ENCODE data around the gene FAM180A. TPM values are rescaled to one million over a fixed set of nuclear protein-coding genes. Genes with fewer than 3 reads are reported as not detected.
"Not testable (repeated sequence)": the region's sequence is repeated elsewhere in the genome, so short reads cannot be mapped to it uniquely, and the experiment has no call there.

The FAM180A gene
- total and polyA plus RNA-seq, 2 donors (not counting 1 experiment from before 2014, with no cell fraction given) = not detected

GRCh38 chr7:135782377-135782776 lies 33.8 kb upstream of the FAM180A start:
- Histone ChIP-seq H3K4me1 (ENCODE audit: control insufficient read depth in 2 of 2, insufficient read depth in 2 of 2, low read length in 2 of 2) (no peaks in the 10 kb centered on the region), H3K9me3 (ENCODE audit: control extremely low read depth in 1 of 3, control insufficient read depth in 2 of 3, insufficient read depth in 1 of 3, low read length in 2 of 3) (no peaks in the 10 kb centered on the region), H2AFZ (ENCODE audit: insufficient read depth, low read depth, low read length, poor library complexity, severe bottlenecking) (no peak overlapping the region), H4K20me1 (ENCODE audit: control insufficient read depth, insufficient read depth, low read length, poor library complexity, severe bottlenecking) (no peaks in the 10 kb centered on the region), H3K36me3 (replicated peaks in 1 of 2; ENCODE audit: control extremely low read depth in 1 of 2, control insufficient read depth in 1 of 2, extremely low read depth in 1 of 2, insufficient read depth in 2 of 2, low read length in 1 of 2) (no peaks in the 10 kb centered on the region), H3K79me2 (ENCODE audit: control insufficient read depth, insufficient read depth, low read length) (no peaks in the 10 kb centered on the region), H3K27me3 (replicated peaks in 1 of 4; ENCODE audit: control extremely low read depth in 1 of 4, control insufficient read depth in 3 of 4, insufficient read depth in 4 of 4, low read length in 3 of 4) (peaks cover 0 to 10% (median 0%) of the 10 kb centered on the region in 4 experiments), H3K4me3 (ENCODE audit: control extremely low read depth in 1 of 5, extremely low read depth in 1 of 5, insufficient read depth in 1 of 5, low read depth in 2 of 5, low read length in 4 of 5) (no peak overlapping the region), H3K27ac (ENCODE audit: low read length in 2 of 2) (no peak overlapping the region), H3K4me2 (replicated peaks; ENCODE audit: low read depth, low read length, poor library complexity, severe bottlenecking) (no peak overlapping the region), H3K9ac (ENCODE audit: low read length) (no peak overlapping the region)
- intact Hi-C loops (cut with micrococcal nuclease) = no loop called here
- no peak overlapping the region for H3K27ac Mint-ChIP-seq
- peaks cover 2% of the 10 kb centered on the region for H3K9me3 Mint-ChIP-seq (ENCODE audit: insufficient read depth)
- ATAC-seq (ENCODE audit: low read depth) = no peak
- CTCF ChIA-PET = interaction anchor here (1.9 kb wide), 1 partner anchor 16 kb away, joined by 4 read pairs; no protein-coding TSS in a partner anchor
- H3K4me3 Mint-ChIP-seq = no peak overlapping the region
- no peaks in the 10 kb centered on the region for H3K4me1 Mint-ChIP-seq
- no peak for DNase-seq
- TF ChIP-seq EZH2 (IDR thresholded peaks at IDR 0.05; ENCODE audit: borderline replicate concordance, insufficient read depth, low read depth, low read length, poor library complexity, severe bottlenecking) (no peak), CTCF (IDR thresholded peaks at IDR 0.05) (no peak)
- POLR2A ChIA-PET = no interaction called here
- 98% methylated on average over 7 of the region's 9 CpGs for WGBS (ENCODE audit: insufficient coverage)
- H3K27me3 Mint-ChIP-seq = peaks cover 33% of the 10 kb centered on the region

GRCh38 chr7:135777626-135778398 lies 29.2 kb upstream of the FAM180A start:
- Mint-ChIP-seq H3K27ac (no peak overlapping the region), H3K4me3 (no peak overlapping the region), H3K9me3 (ENCODE audit: insufficient read depth) (peaks cover 2% of the 10 kb centered on the region), H3K27me3 (peaks cover 10% of the 10 kb centered on the region), H3K4me1 (no peaks in the 10 kb centered on the region)
- H3K4me1 ChIP-seq (ENCODE audit: control insufficient read depth in 2 of 2, insufficient read depth in 2 of 2, low read length in 2 of 2) = no peaks in the 10 kb centered on the region
- no peaks in the 10 kb centered on the region for H3K79me2 ChIP-seq (ENCODE audit: control insufficient read depth, insufficient read depth, low read length)
- H4K20me1 ChIP-seq (ENCODE audit: control insufficient read depth, insufficient read depth, low read length, poor library complexity, severe bottlenecking) = no peaks in the 10 kb centered on the region
- DNase-seq (no peak), ATAC-seq (ENCODE audit: low read depth) (no peak)
- H3K9me3 ChIP-seq (ENCODE audit: control extremely low read depth in 1 of 3, control insufficient read depth in 2 of 3, insufficient read depth in 1 of 3, low read length in 2 of 3) = no peaks in the 10 kb centered on the region
- ChIA-PET POLR2A (no interaction called here), CTCF (interaction anchor here (0.5 kb wide), 1 partner anchor 232 kb away, joined by 3 read pairs; no protein-coding TSS in a partner anchor)
- H3K27ac ChIP-seq (ENCODE audit: low read length in 2 of 2) = no peak overlapping the region
- H3K4me3 ChIP-seq (ENCODE audit: control extremely low read depth in 1 of 5, extremely low read depth in 1 of 5, insufficient read depth in 1 of 5, low read depth in 2 of 5, low read length in 4 of 5) = no peak overlapping the region
- peaks cover 0 to 3% (median 0%) of the 10 kb centered on the region in 4 experiments for H3K27me3 ChIP-seq (replicated peaks in 1 of 4; ENCODE audit: control extremely low read depth in 1 of 4, control insufficient read depth in 3 of 4, insufficient read depth in 4 of 4, low read length in 3 of 4)
- H3K4me2 ChIP-seq (replicated peaks; ENCODE audit: low read depth, low read length, poor library complexity, severe bottlenecking) = no peak overlapping the region
- H3K9ac ChIP-seq (ENCODE audit: low read length) = no peak overlapping the region
- intact Hi-C loops (cut with micrococcal nuclease) = no loop called here
- no peak overlapping the region for H2AFZ ChIP-seq (ENCODE audit: insufficient read depth, low read depth, low read length, poor library complexity, severe bottlenecking)
- H3K36me3 ChIP-seq (replicated peaks in 1 of 2; ENCODE audit: control extremely low read depth in 1 of 2, control insufficient read depth in 1 of 2, extremely low read depth in 1 of 2, insufficient read depth in 2 of 2, low read length in 1 of 2) = no peaks in the 10 kb centered on the region
- TF ChIP-seq EZH2 (IDR thresholded peaks at IDR 0.05; ENCODE audit: borderline replicate concordance, insufficient read depth, low read depth, low read length, poor library complexity, severe bottlenecking) (no peak), CTCF (IDR thresholded peaks at IDR 0.05) (no peak)
- WGBS (ENCODE audit: insufficient coverage) = 100% methylated on average over 1 of the region's 3 CpGs

DNA sequence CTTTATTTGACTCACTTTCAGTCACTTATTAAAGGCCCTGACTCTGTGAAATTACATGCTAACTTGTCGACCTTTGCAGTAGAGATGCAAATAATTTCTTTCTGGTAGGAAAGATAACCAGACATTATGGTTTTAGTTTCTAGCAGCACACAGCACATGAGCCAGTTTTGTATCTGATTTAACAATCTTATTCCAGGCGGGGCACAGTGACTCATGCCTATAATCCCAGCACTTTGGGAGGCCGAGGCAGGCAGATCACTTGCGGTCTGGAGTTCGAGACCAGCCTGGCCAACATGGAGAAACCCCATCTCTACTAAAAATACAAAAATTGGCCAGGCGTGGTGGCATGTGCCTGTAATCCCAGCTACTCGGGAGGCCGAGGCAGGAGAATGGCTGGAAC lies 27.3 kb upstream of the FAM180A start:
- H3K4me3 Mint-ChIP-seq; H3K27me3 ChIP-seq (replicated peaks in 1 of 4; ENCODE audit: control extremely low read depth in 1 of 4, control insufficient read depth in 3 of 4, insufficient read depth in 4 of 4, low read length in 3 of 4); POLR2A ChIA-PET; CTCF ChIA-PET; intact Hi-C loops (cut with micrococcal nuclease); H3K9ac ChIP-seq (ENCODE audit: low read length); H3K4me3 ChIP-seq (ENCODE audit: control extremely low read depth in 1 of 5, extremely low read depth in 1 of 5, insufficient read depth in 1 of 5, low read depth in 2 of 5, low read length in 4 of 5); H3K4me1 Mint-ChIP-seq; H3K27ac Mint-ChIP-seq; ATAC-seq (ENCODE audit: low read depth); H4K20me1 ChIP-seq (ENCODE audit: control insufficient read depth, insufficient read depth, low read length, poor library complexity, severe bottlenecking); H3K27ac ChIP-seq (ENCODE audit: low read length in 2 of 2); H3K9me3 Mint-ChIP-seq (ENCODE audit: insufficient read depth); H3K4me2 ChIP-seq (replicated peaks; ENCODE audit: low read depth, low read length, poor library complexity, severe bottlenecking); H2AFZ ChIP-seq (ENCODE audit: insufficient read depth, low read depth, low read length, poor library complexity, severe bottlenecking); H3K9me3 ChIP-seq (ENCODE audit: control extremely low read depth in 1 of 3, control insufficient read depth in 2 of 3, insufficient read depth in 1 of 3, low read length in 2 of 3); H3K79me2 ChIP-seq (ENCODE audit: control insufficient read depth, insufficient read depth, low read length); H3K4me1 ChIP-seq (ENCODE audit: control insufficient read depth in 2 of 2, insufficient read depth in 2 of 2, low read length in 2 of 2); H3K36me3 ChIP-seq (replicated peaks in 1 of 2; ENCODE audit: control extremely low read depth in 1 of 2, control insufficient read depth in 1 of 2, extremely low read depth in 1 of 2, insufficient read depth in 2 of 2, low read length in 1 of 2); DNase-seq: not testable (repeated sequence)
- 98% methylated on average over 7 of the region's 8 CpGs for WGBS (ENCODE audit: insufficient coverage)
- peaks cover 10% of the 10 kb centered on the region for H3K27me3 Mint-ChIP-seq

Measured in B cell (primary cell).